ENCODE results near the gene PTPRD. TPM values are rescaled to one million over a fixed set of nuclear protein-coding genes. Genes with fewer than 3 reads are reported as not detected.

Gene PTPRD
- total RNA-seq, 1 experiment from 2014 or later: not detected

DNA sequence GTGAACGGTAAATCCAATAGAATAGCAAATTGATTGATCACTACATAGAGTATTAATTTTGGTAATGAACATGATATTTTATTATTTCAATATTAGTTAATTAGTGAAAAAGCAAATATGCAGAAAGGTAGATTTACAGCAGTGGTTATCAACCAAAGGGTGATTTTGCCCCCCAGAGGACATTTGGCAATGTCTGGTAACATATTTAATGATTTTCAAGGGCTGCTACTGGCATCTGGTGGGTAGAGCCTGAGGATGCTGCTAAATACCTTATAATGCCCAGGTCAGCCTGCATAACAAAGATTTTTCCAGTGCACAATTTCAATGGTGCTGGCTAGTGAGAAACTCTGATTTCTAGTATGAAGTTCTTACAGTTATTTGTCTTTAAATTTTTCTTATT, 1313.7 kb downstream of the PTPRD start:
- Mint-ChIP-seq H3K4me3 (ENCODE audit: unreplicated experiment) (no peak overlapping the region), H3K4me1 (ENCODE audit: insufficient read depth, unreplicated experiment) (no peaks in the 10 kb centered on the region), H3K27me3 (ENCODE audit: insufficient read depth, unreplicated experiment) (peaks cover 56% of the 10 kb centered on the region), H3K36me3 (ENCODE audit: insufficient read depth, unreplicated experiment) (no peaks in the 10 kb centered on the region), H3K9me3 (ENCODE audit: unreplicated experiment) (no peaks in the 10 kb centered on the region), H3K27ac (ENCODE audit: low read depth, unreplicated experiment) (no peak overlapping the region)
- CTCF ChIA-PET: no interaction called here
- TF ChIP-seq, protein P1, sequence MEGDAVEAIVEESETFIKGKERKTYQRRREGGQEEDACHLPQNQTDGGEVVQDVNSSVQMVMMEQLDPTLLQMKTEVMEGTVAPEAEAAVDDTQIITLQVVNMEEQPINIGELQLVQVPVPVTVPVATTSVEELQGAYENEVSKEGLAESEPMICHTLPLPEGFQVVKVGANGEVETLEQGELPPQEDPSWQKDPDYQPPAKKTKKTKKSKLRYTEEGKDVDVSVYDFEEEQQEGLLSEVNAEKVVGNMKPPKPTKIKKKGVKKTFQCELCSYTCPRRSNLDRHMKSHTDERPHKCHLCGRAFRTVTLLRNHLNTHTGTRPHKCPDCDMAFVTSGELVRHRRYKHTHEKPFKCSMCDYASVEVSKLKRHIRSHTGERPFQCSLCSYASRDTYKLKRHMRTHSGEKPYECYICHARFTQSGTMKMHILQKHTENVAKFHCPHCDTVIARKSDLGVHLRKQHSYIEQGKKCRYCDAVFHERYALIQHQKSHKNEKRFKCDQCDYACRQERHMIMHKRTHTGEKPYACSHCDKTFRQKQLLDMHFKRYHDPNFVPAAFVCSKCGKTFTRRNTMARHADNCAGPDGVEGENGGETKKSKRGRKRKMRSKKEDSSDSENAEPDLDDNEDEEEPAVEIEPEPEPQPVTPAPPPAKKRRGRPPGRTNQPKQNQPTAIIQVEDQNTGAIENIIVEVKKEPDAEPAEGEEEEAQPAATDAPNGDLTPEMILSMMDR (IDR thresholded peaks at IDR 0.05; ENCODE audit: unreplicated experiment): no peak
- POLR2A ChIA-PET: no interaction called here
- intact Hi-C loops (cut with micrococcal nuclease): no loop called here
- no TSS peak for BruUV-seq (replicated peaks)
- DNase-seq (ENCODE audit: unreplicated experiment): no peak

DNA sequence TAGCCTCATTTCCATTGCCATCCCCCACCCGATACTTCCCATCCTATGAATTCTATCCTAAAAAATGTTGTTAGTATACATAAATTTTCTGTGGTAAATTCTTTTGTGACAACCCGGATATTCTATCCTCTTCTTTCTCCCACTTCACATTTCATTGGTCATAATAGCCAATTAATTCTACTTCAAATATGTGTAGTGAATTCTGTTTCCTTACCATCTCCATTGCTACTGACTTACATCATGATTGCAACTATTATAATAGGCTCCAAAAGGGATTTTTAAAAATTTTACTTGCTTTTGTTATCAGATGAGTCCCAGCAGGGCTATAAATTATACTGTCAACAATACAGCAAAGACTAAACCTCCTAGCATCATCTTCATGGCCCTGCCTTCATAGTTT, 1326.8 kb downstream of the PTPRD start:
- CTCF ChIA-PET: no interaction called here
- H3K27me3 Mint-ChIP-seq (ENCODE audit: insufficient read depth, unreplicated experiment): peaks cover 16% of the 10 kb centered on the region

GRCh38 chr9:9284201-9284600, 1328.6 kb downstream of the PTPRD start:
- H3K36me3 Mint-ChIP-seq (ENCODE audit: insufficient read depth, unreplicated experiment): no peaks in the 10 kb centered on the region
- H3K4me1 Mint-ChIP-seq (ENCODE audit: insufficient read depth, unreplicated experiment): no peaks in the 10 kb centered on the region
- ChIA-PET CTCF (no interaction called here), POLR2A (no interaction called here)
- intact Hi-C loops (cut with micrococcal nuclease): no loop called here
- no peak for DNase-seq (ENCODE audit: unreplicated experiment)
- peaks cover 16% of the 10 kb centered on the region for H3K27me3 Mint-ChIP-seq (ENCODE audit: insufficient read depth, unreplicated experiment)
- H3K9me3 Mint-ChIP-seq (ENCODE audit: unreplicated experiment): no peaks in the 10 kb centered on the region
- H3K4me3 Mint-ChIP-seq (ENCODE audit: unreplicated experiment): no peak overlapping the region
- H3K27ac Mint-ChIP-seq (ENCODE audit: low read depth, unreplicated experiment): no peak overlapping the region
- no TSS peak for BruUV-seq (replicated peaks)
- TF ChIP-seq, protein P1 (IDR thresholded peaks at IDR 0.05; ENCODE audit: unreplicated experiment): no peak

More for the DNA sequence above, 1326.8 kb downstream of the PTPRD start:
- POLR2A ChIA-PET: interaction anchor here (0.7 kb wide), 1 partner anchor 95 kb away, joined by 5 read pairs; no protein-coding TSS in a partner anchor
- Mint-ChIP-seq H3K4me3 (ENCODE audit: unreplicated experiment) (no peak overlapping the region), H3K9me3 (ENCODE audit: unreplicated experiment) (no peaks in the 10 kb centered on the region), H3K27ac (ENCODE audit: low read depth, unreplicated experiment) (no peak overlapping the region), H3K4me1 (ENCODE audit: insufficient read depth, unreplicated experiment) (no peaks in the 10 kb centered on the region), H3K36me3 (ENCODE audit: insufficient read depth, unreplicated experiment) (no peaks in the 10 kb centered on the region)
- no peak for DNase-seq (ENCODE audit: unreplicated experiment)
- intact Hi-C loops (cut with micrococcal nuclease): no loop called here
- BruUV-seq (replicated peaks): no TSS peak
- TF ChIP-seq, protein P1 (IDR thresholded peaks at IDR 0.05; ENCODE audit: unreplicated experiment): no peak

GRCh38 chr9:9283159-9283986, 1329.4 kb downstream of the PTPRD start:
- Mint-ChIP-seq H3K4me1 (ENCODE audit: insufficient read depth, unreplicated experiment) (no peaks in the 10 kb centered on the region), H3K36me3 (ENCODE audit: insufficient read depth, unreplicated experiment) (no peaks in the 10 kb centered on the region), H3K9me3 (ENCODE audit: unreplicated experiment) (no peaks in the 10 kb centered on the region), H3K4me3 (ENCODE audit: unreplicated experiment) (no peak overlapping the region), H3K27me3 (ENCODE audit: insufficient read depth, unreplicated experiment) (peaks cover 16% of the 10 kb centered on the region), H3K27ac (ENCODE audit: low read depth, unreplicated experiment) (no peak overlapping the region)
- intact Hi-C loops (cut with micrococcal nuclease): no loop called here
- ChIA-PET CTCF (no interaction called here), POLR2A (no interaction called here)
- no TSS peak for BruUV-seq (replicated peaks)
- TF ChIP-seq, protein P1 (IDR thresholded peaks at IDR 0.05; ENCODE audit: unreplicated experiment): no peak
- DNase-seq (ENCODE audit: unreplicated experiment): no peak
